Measurements from ENCODE around the gene HSH2D. TPM values are rescaled to one million over a fixed set of nuclear protein-coding genes. Genes with fewer than 3 reads are reported as not detected.

Gene HSH2D
- total RNA-seq, 1 experiment from 2014 or later: 29.5 TPM

DNA sequence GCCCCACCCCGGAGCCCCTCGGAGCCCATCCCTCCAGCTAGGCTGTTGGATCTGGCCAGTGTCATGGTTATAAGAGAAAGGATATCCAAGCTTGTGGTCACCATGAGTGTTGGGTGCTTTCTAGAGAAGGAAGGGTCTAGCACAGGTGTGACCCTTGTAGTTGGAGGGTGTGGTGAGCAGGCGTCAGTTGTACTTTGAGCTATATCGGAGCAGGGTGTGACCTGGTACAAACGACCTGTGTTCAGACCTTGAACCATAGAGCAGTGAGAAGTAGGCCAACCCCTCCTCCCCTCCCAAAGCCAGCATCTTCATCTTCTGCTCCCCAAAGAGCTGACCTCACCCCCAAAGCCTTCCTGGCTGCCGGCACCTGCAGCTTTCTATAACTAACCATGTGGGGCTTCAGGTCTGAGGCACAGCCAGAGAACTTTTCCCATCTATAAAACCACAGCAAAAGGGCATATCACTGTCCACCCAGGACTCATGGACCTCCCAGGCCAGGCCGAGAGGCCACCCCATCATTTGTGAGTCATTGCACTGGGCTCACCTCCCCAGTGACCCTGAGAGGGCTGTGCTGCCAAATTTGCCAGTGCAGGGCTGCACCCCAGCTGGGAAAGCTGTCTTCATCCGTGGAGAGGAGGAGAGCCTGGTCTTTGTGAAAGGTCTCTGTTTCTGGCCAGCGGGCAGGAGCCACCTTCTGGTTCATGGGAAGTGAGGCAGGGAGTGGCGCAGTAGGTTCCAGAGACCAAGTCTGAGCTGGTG is 17.6 kb upstream of the HSH2D start:
- Mint-ChIP-seq H3K4me3 (ENCODE audit: low read depth, unreplicated experiment) (no peak overlapping the region), H3K36me3 (ENCODE audit: insufficient read depth, unreplicated experiment) (peaks cover 46% of the 10 kb centered on the region), H3K27ac (ENCODE audit: unreplicated experiment) (no peak overlapping the region), H3K4me1 (ENCODE audit: low read depth, unreplicated experiment) (no peaks in the 10 kb centered on the region), H3K27me3 (ENCODE audit: unreplicated experiment) (no peaks in the 10 kb centered on the region), H3K9me3 (ENCODE audit: low read depth, unreplicated experiment) (no peaks in the 10 kb centered on the region)
- TF ChIP-seq, protein P1, sequence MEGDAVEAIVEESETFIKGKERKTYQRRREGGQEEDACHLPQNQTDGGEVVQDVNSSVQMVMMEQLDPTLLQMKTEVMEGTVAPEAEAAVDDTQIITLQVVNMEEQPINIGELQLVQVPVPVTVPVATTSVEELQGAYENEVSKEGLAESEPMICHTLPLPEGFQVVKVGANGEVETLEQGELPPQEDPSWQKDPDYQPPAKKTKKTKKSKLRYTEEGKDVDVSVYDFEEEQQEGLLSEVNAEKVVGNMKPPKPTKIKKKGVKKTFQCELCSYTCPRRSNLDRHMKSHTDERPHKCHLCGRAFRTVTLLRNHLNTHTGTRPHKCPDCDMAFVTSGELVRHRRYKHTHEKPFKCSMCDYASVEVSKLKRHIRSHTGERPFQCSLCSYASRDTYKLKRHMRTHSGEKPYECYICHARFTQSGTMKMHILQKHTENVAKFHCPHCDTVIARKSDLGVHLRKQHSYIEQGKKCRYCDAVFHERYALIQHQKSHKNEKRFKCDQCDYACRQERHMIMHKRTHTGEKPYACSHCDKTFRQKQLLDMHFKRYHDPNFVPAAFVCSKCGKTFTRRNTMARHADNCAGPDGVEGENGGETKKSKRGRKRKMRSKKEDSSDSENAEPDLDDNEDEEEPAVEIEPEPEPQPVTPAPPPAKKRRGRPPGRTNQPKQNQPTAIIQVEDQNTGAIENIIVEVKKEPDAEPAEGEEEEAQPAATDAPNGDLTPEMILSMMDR (IDR thresholded peaks at IDR 0.05; ENCODE audit: unreplicated experiment): no peak
- no peak for DNase-seq
- CTCF ChIA-PET: interaction anchor here (0.6 to 0.7 kb wide), 2 partner anchors 12 to 18 kb away, joined by 3 read pairs; no protein-coding TSS in a partner anchor
- intact Hi-C loops (cut with micrococcal nuclease; ENCODE audit: unreplicated experiment): no loop called here
- BruUV-seq (replicated peaks): no TSS peak

GRCh38 chr19:16127080-16127479 is 16.4 kb upstream of the HSH2D start:
- TF ChIP-seq, protein P1 (IDR thresholded peaks at IDR 0.05; ENCODE audit: unreplicated experiment): no peak
- no peak for DNase-seq
- H3K4me3 Mint-ChIP-seq (ENCODE audit: low read depth, unreplicated experiment): no peak overlapping the region

GRCh38 chr19:16127776-16128371 is 15.6 kb upstream of the HSH2D start:
- intact Hi-C loops (cut with micrococcal nuclease; ENCODE audit: unreplicated experiment): no loop called here
- CTCF ChIA-PET: no interaction called here
- H3K36me3 Mint-ChIP-seq (ENCODE audit: insufficient read depth, unreplicated experiment): peaks cover 49% of the 10 kb centered on the region
- no peaks in the 10 kb centered on the region for H3K4me1 Mint-ChIP-seq (ENCODE audit: low read depth, unreplicated experiment)
- no peak overlapping the region for H3K27ac Mint-ChIP-seq (ENCODE audit: unreplicated experiment)
- TF ChIP-seq, protein P1 (IDR thresholded peaks at IDR 0.05; ENCODE audit: unreplicated experiment): no peak
- H3K27me3 Mint-ChIP-seq (ENCODE audit: unreplicated experiment): no peaks in the 10 kb centered on the region
- no peak overlapping the region for H3K4me3 Mint-ChIP-seq (ENCODE audit: low read depth, unreplicated experiment)
- BruUV-seq (replicated peaks): no TSS peak
- DNase-seq: no peak
- no peaks in the 10 kb centered on the region for H3K9me3 Mint-ChIP-seq (ENCODE audit: low read depth, unreplicated experiment)

More at GRCh38 chr19:16127080-16127479, 16.4 kb upstream of the HSH2D start:
- Mint-ChIP-seq H3K27me3 (ENCODE audit: unreplicated experiment) (no peaks in the 10 kb centered on the region), H3K27ac (ENCODE audit: unreplicated experiment) (no peak overlapping the region), H3K36me3 (ENCODE audit: insufficient read depth, unreplicated experiment) (peaks cover 46% of the 10 kb centered on the region), H3K9me3 (ENCODE audit: low read depth, unreplicated experiment) (no peaks in the 10 kb centered on the region), H3K4me1 (ENCODE audit: low read depth, unreplicated experiment) (no peaks in the 10 kb centered on the region)
- no TSS peak for BruUV-seq (replicated peaks)
- CTCF ChIA-PET: no interaction called here
- intact Hi-C loops (cut with micrococcal nuclease; ENCODE audit: unreplicated experiment): no loop called here

- CTCF ChIA-PET: no interaction called here
- Mint-ChIP-seq H3K4me1 (ENCODE audit: low read depth, unreplicated experiment) (no peaks in the 10 kb centered on the region), H3K4me3 (ENCODE audit: low read depth, unreplicated experiment) (no peak overlapping the region), H3K9me3 (ENCODE audit: low read depth, unreplicated experiment) (no peaks in the 10 kb centered on the region), H3K27ac (ENCODE audit: unreplicated experiment) (no peak overlapping the region), H3K27me3 (ENCODE audit: unreplicated experiment) (no peaks in the 10 kb centered on the region), H3K36me3 (ENCODE audit: insufficient read depth, unreplicated experiment) (peaks cover 50% of the 10 kb centered on the region)
- intact Hi-C loops (cut with micrococcal nuclease; ENCODE audit: unreplicated experiment): no loop called here
- BruUV-seq (replicated peaks): no TSS peak
- DNase-seq: no peak
- TF ChIP-seq, protein P1 (IDR thresholded peaks at IDR 0.05; ENCODE audit: unreplicated experiment): no peak
These were observed 11.8 kb upstream of the HSH2D start for GRCh38 chr19:16131648-16132047.
